A549 (cell line): Measurements from ENCODE around the gene GDF2.

ENCODE experiments used
- BHLHE40 ChIP-seq: IDR thresholded peaks from 2 replicates; pipeline ENCODE4 v1.6.1; 2012; ENCODE audit warnings: low read depth, low read length, inconsistent platforms
- CTCF ChIP-seq: fragments of >200 bp; sonication (Bioruptor Twin); formaldehyde crosslinking; IDR thresholded peaks from 3 replicates; pipeline ENCODE4 v1.5.1; 2016
- ESRRA ChIP-seq: fragments of 150-350 bp; IDR thresholded peaks from 2 replicates; pipeline ENCODE4 v1.6.1; 2014; ENCODE audit warnings: mild to moderate bottlenecking, low read length, borderline replicate concordance
- SMC3 ChIP-seq: fragments of >200 bp; sonication (Bioruptor Twin); formaldehyde crosslinking; IDR thresholded peaks from 3 replicates; pipeline ENCODE4 v1.6.1; 2018; ENCODE audit warnings: inconsistent platforms

GRCh38 chr10:47347303-47347675 lies 25.0 kb downstream of the GDF2 start:
- no peak for TF ChIP-seq CTCF
- TF ChIP-seq SMC3: no peak
- no peak for TF ChIP-seq BHLHE40
- no peak for TF ChIP-seq ESRRA
